Mesenchymal stem cell (in vitro differentiated cells and primary cell): ENCODE data around the gene CGB5.

Source experiments
- DNase-seq: peaks from one replicate; pipeline ENCODE4 v3.0.0-alpha.2; 2013
- H2AFZ ChIP-seq: one replicate; pipeline ENCODE4 v1.6.1; 2013; ENCODE audit warnings: low read depth, mild to moderate bottlenecking, control low read depth, inconsistent platforms, low read length, moderate library complexity
- H2AK5ac ChIP-seq: 2 replicates; pipeline ENCODE4 v1.6.1; 2013; ENCODE audit warnings: low read length, moderate library complexity, mild to moderate bottlenecking, inconsistent platforms; ENCODE audit not compliant: severe bottlenecking
- H2BK120ac ChIP-seq: one replicate; pipeline ENCODE4 v1.6.1; 2013; ENCODE audit warnings: low read depth, mild to moderate bottlenecking, inconsistent platforms, low read length, moderate library complexity
- H2BK12ac ChIP-seq, 2 experiments: one replicate each; pipeline ENCODE4 v1.6.1; 2013; ENCODE audit warnings: inconsistent platforms in 2 of 2, low read length in 2 of 2, mild to moderate bottlenecking in 2 of 2, moderate library complexity in 2 of 2, control low read depth in 1 of 2
- H2BK15ac ChIP-seq: one replicate; pipeline ENCODE4 v1.6.1; 2013; ENCODE audit warnings: mild to moderate bottlenecking, low read depth, inconsistent platforms; ENCODE audit not compliant: poor library complexity, severe bottlenecking
- H2BK5ac ChIP-seq: 2 replicates; pipeline ENCODE4 v1.6.1; 2013; ENCODE audit warnings: low read depth, mild to moderate bottlenecking, low read length, control low read depth, inconsistent platforms; ENCODE audit not compliant: poor library complexity, severe bottlenecking
- H3K14ac ChIP-seq, 2 experiments: one replicate each; pipeline ENCODE4 v1.6.1; 2013; ENCODE audit warnings: inconsistent platforms in 2 of 2, low read length in 2 of 2, control low read depth in 1 of 2, mild to moderate bottlenecking in 1 of 2, moderate library complexity in 1 of 2
- H3K18ac ChIP-seq, 2 experiments: one replicate each; pipeline ENCODE4 v1.6.1; 2013; ENCODE audit warnings: inconsistent platforms in 2 of 2, low read length in 2 of 2, control low read depth in 1 of 2, low read depth in 1 of 2, mild to moderate bottlenecking in 1 of 2
- H3K23ac ChIP-seq, 2 experiments: one replicate each; pipeline ENCODE4 v1.6.1; 2013; ENCODE audit warnings: inconsistent platforms in 2 of 2, low read length in 2 of 2, mild to moderate bottlenecking in 2 of 2, moderate library complexity in 2 of 2, control low read depth in 1 of 2
- H3K27ac ChIP-seq: 2 replicates; pipeline ENCODE4 v1.5.1; 2013; ENCODE audit warnings: mild to moderate bottlenecking, moderate library complexity, low read length, control low read depth, inconsistent platforms; ENCODE audit not compliant: poor library complexity, severe bottlenecking
- H3K27me3 ChIP-seq, 2 experiments: 2 replicates each; pipeline versions ENCODE4 v1.6.1 to v1.7.0; 2013; ENCODE audit warnings: low read length in 2 of 2, mild to moderate bottlenecking in 2 of 2, moderate library complexity in 2 of 2, control low read depth in 1 of 2, inconsistent platforms in 1 of 2; ENCODE audit not compliant: control insufficient read depth in 1 of 2, insufficient read depth in 1 of 2
- H3K36me3 ChIP-seq, 2 experiments: 2 replicates each; pipeline versions ENCODE4 v1.6.1 to v1.7.0; 2013; ENCODE audit warnings: low read length in 2 of 2, control low read depth in 1 of 2, inconsistent platforms in 1 of 2, low read depth in 1 of 2, mild to moderate bottlenecking in 1 of 2; ENCODE audit not compliant: insufficient read depth in 2 of 2, control insufficient read depth in 1 of 2
- H3K4ac ChIP-seq, 2 experiments: one replicate each; pipeline ENCODE4 v1.6.1; 2013; ENCODE audit warnings: inconsistent platforms in 2 of 2, low read length in 2 of 2, mild to moderate bottlenecking in 2 of 2, moderate library complexity in 2 of 2, control low read depth in 1 of 2, low read depth in 1 of 2
- H3K4me1 ChIP-seq: 2 replicates; pipeline ENCODE4 v1.6.1; 2013; ENCODE audit warnings: low read depth, low read length, control low read depth; ENCODE audit not compliant: control insufficient read depth, insufficient read depth
- H3K4me2 ChIP-seq: 2 replicates; pipeline ENCODE4 v1.6.1; 2013; ENCODE audit warnings: low read length, mild to moderate bottlenecking, inconsistent platforms; ENCODE audit not compliant: poor library complexity, severe bottlenecking
- H3K4me3 ChIP-seq, 2 experiments: 2 replicates each; pipeline versions ENCODE4 v1.5.1 to v1.7.0; 2013; ENCODE audit warnings: low read length in 2 of 2, mild to moderate bottlenecking in 2 of 2, control low read depth in 1 of 2, low read depth in 1 of 2; ENCODE audit not compliant: insufficient read depth in 1 of 2
- H3K79me1 ChIP-seq: replicated peaks from 2 replicates; pipeline ENCODE4 v1.6.1; 2013; ENCODE audit warnings: mild to moderate bottlenecking, control low read depth, low read length, inconsistent platforms; ENCODE audit not compliant: poor library complexity, severe bottlenecking
- H3K9ac ChIP-seq: 2 replicates; pipeline ENCODE4 v1.7.0; 2013; ENCODE audit warnings: mild to moderate bottlenecking, low read length, moderate library complexity
- H3K9me3 ChIP-seq: 2 replicates; pipeline ENCODE4 v1.7.0; 2013; ENCODE audit warnings: mild to moderate bottlenecking, low read length; ENCODE audit not compliant: control insufficient read depth
- H4K8ac ChIP-seq: one replicate; pipeline ENCODE4 v1.6.1; 2013; ENCODE audit warnings: inconsistent platforms, mild to moderate bottlenecking, low read length, moderate library complexity
- H4K91ac ChIP-seq: one replicate; pipeline ENCODE4 v1.6.1; 2013; ENCODE audit warnings: mild to moderate bottlenecking, low read length, inconsistent platforms
- WGBS: methylation state at CpG from one replicate; pipeline ENCODE4 v1.1.7; 2013; ENCODE audit warnings: mixed read lengths; 5-methylcytosine and 5-hydroxymethylcytosine counted together

CGB5 gene

DNA sequence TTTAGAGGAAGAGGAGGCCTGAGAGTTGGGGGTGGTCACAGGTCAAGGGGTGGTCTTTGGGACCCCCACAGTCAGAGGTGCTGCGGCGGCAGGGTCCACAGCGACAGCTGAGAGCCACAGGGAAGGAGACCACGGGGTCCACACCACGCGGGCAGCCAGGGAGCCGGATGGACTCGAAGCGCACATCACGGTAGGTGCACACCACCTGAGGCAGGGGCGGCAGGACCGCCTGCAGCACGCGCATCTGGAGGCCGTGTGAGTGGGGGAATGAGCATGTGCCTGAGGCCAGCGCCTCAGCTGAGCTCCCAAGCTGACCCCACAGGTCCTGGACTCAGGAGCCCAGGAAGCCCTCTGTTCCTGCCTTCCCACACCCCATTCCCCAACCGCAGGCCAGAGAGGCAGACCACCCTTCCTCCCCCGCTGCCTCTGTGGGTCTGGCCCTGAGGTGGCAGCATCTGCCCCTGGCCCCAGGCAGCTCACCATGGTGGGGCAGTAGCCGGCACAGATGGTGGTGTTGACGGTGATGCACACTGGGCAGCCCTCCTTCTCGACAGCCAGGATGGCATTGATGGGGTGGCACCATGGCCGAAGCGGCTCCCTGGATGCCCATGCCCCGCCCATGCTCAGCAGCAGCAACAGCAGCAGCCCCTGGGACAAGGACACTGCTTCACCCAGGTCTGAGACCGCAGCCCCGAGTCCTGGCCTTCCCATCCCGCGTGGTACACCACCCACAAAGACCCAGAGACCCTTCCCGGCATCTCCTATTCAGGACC, 27.4 kb upstream of the CGB5 start:
- peaks cover 5 to 25% of the 10 kb centered on the region in 2 experiments for H3K27me3 ChIP-seq
- no peak overlapping the region for H2BK12ac ChIP-seq
- no peak overlapping the region for H3K9ac ChIP-seq
- H3K23ac ChIP-seq, result no peak overlapping the region
- H3K18ac ChIP-seq, result no peak overlapping the region
- peaks cover 42 to 48% of the 10 kb centered on the region in 2 experiments for H3K36me3 ChIP-seq
- H2BK15ac ChIP-seq, result no peak overlapping the region
- H3K4me3 ChIP-seq, result no peak overlapping the region
- WGBS, result 100% methylated on average over 7 of the region's 29 CpGs
- no peak overlapping the region for H3K4me2 ChIP-seq
- no peak overlapping the region for H3K27ac ChIP-seq
- H3K9me3 ChIP-seq, result no peaks in the 10 kb centered on the region
- H3K4me1 ChIP-seq, result peaks cover 15% of the 10 kb centered on the region
- no peaks in the 10 kb centered on the region for H3K79me1 ChIP-seq
- no peak overlapping the region for H3K4ac ChIP-seq
- no peak overlapping the region for H3K14ac ChIP-seq
- no peak overlapping the region for H4K91ac ChIP-seq
- no peak overlapping the region for H2AFZ ChIP-seq
- DNase-seq, result no peak
- H2BK5ac ChIP-seq, result no peak overlapping the region
- H2BK120ac ChIP-seq, result no peak overlapping the region
- H2AK5ac ChIP-seq, result no peak overlapping the region
- no peak overlapping the region for H4K8ac ChIP-seq

DNA sequence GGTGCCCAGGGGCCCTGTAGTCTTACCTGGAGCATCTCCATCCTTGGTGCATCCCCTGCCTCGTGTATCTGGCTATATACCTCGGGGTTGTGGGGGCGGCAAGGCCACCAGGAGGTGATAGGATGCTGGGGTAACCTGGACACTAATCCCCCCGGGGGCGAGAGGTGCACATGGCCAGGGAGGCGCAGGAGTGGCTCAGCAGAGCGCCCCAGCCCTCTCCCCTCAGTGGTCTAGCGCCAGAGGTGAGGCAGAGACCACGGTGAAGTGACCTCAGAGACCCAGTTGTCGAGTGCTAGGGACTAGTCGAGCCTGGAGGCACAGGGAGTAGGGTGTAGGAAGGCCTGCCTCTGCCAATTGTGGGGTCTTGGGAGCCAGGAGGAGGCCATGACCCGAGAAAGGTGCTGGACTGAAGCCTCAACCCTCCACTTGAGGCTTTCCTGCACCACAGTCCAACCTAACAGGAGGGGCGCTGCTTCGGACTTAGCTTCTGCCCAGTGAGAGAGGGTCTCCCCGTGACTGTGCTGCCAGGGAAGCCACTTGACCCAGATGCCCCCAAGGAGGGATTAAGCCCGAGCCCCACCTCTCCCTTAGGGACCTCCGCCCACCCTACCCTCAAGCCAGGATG, 26.5 kb upstream of the CGB5 start, which contains the start of gene LHB:
Gene LHB, minus strand, starts transcription at position 51 of the 625 bp plus-strand sequence. Its CDS starts 10 bp downstream, at position 41.
- Histone ChIP-seq H4K8ac (peak within 1 kb of the TSS; percentile 52), H2BK15ac (no peak within 1 kb of the TSS), H3K36me3 (peaks cover 33 to 39% of the 10 kb centered on the region in 2 experiments), H3K14ac (no peak within 1 kb of the TSS), H3K79me1 (no peaks in the 10 kb centered on the region), H3K9ac (peak within 1 kb of the TSS; percentile 45), H2BK12ac (no peak within 1 kb of the TSS), H3K18ac (no peak within 1 kb of the TSS), H3K9me3 (no peaks in the 10 kb centered on the region), H2BK5ac (no peak within 1 kb of the TSS), H3K4me1 (peaks cover 15% of the 10 kb centered on the region), H3K27me3 (peaks cover 5 to 30% of the 10 kb centered on the region in 2 experiments), H3K4me3 (peak within 1 kb of the TSS; percentile 44 to 70), H3K4ac (no peak within 1 kb of the TSS), H3K27ac (no peak within 1 kb of the TSS), H2AK5ac (no peak within 1 kb of the TSS), H3K4me2 (peak within 1 kb of the TSS; percentile 85), H2BK120ac (no peak within 1 kb of the TSS), H3K23ac (no peak within 1 kb of the TSS), H2AFZ (no peak within 1 kb of the TSS), H4K91ac (no peak within 1 kb of the TSS)
- DNase-seq, result no peak
- 71% methylated on average over 11 of the region's 17 CpGs for WGBS

DNA sequence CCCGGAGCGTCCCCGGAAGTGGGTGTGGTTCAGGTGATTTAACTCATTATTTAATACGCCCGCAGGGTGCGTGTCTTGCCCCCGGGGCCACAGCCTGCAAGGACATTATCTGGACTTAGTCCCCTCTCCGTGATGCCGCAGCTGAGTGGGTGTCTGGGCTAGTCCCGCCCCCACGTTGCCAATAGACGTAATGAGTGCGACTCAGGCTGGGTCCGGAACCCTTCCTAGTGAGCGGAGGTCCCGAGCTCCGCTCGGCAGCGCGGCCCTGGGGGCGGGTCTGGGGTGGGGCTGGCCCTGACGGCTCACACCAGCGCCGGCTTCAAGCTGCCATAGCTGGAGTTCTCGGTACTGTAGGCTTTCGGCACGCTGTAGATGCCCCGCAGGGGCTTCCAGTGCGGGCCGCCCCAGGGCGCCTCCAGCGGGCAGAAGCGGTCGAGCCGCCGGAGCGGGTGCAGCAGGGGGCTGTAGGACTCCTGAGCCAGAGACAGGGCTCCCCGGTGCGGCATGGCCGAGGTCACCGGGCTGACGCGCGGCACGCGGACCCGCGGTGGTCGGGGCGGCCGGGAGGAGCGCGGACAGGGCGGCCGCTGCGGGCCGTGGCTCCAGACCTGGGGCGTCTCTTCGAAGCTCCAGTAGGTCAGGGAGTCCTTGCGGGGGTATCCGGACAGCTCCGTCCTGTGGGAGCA, 25.8 kb upstream of the CGB5 start:
- Histone ChIP-seq H2BK120ac (no peak overlapping the region), H3K27me3 (peaks cover 5 to 30% of the 10 kb centered on the region in 2 experiments)

More for the DNA sequence above, 25.8 kb upstream of the CGB5 start:
- 1% methylated on average over 48 of the region's 62 CpGs for WGBS
- H4K8ac ChIP-seq, result no peak overlapping the region
- no peak overlapping the region for H2BK12ac ChIP-seq
- peak overlapping the region in 1 of 2 experiments; percentile 17 for H3K4ac ChIP-seq
- H3K79me1 ChIP-seq, result no peaks in the 10 kb centered on the region
- no peak overlapping the region for H3K14ac ChIP-seq
- no peak overlapping the region for H4K91ac ChIP-seq
- no peak overlapping the region for H2BK15ac ChIP-seq
- H3K27ac ChIP-seq, result no peak overlapping the region
- no peak overlapping the region for H2AFZ ChIP-seq
- H3K4me1 ChIP-seq, result peaks cover 15% of the 10 kb centered on the region
- H3K36me3 ChIP-seq, result peaks cover 26 to 32% of the 10 kb centered on the region in 2 experiments
- H3K23ac ChIP-seq, result no peak overlapping the region
- peak overlapping the region; percentile 85 for H3K4me2 ChIP-seq
- no peak overlapping the region for H3K18ac ChIP-seq
- no peaks in the 10 kb centered on the region for H3K9me3 ChIP-seq
- H2AK5ac ChIP-seq, result no peak overlapping the region
- no peak overlapping the region for H2BK5ac ChIP-seq
- H3K4me3 ChIP-seq, result peak overlapping the region; percentile 44 to 70
- peak; percentile 72 for DNase-seq
- peak overlapping the region; percentile 45 for H3K9ac ChIP-seq
